IMR-90 (cell line): ENCODE data around the gene LLGL2. TPM values are rescaled to one million over a fixed set of nuclear protein-coding genes. Genes with fewer than 3 reads are reported as not detected.
A peak's percentile ranks its signal among the peaks of the same experiment; 100 is the strongest.

ENCODE experiments used
- ATAC-seq: fragments of 200-7000 bp; cut with Tn5 transposase; 2 replicates; pipeline ENCODE4 v1.9.1; 2020; ENCODE audit warnings: low read depth, mild to moderate bottlenecking, moderate library complexity
- BruUV-seq: library from RNA; stranded (reverse); fragments of 400-500 nt; replicated peaks from 2 replicates; lab custom pipeline; 2021; lab: Mats Ljungman, UMichigan
- CTCF ChIA-PET: fragments of 300-600 bp; formaldehyde crosslinking; extraction: SDS; loops from one replicate; lab custom pipeline; 2021; ENCODE audit warnings: antibody characterized with exemption; lab: Yijun Ruan, JAX
- POLR2A ChIA-PET: fragments of 300-600 bp; sonication (Branson Sonifier 250); formaldehyde crosslinking; loops from one replicate; lab custom pipeline; 2022; ENCODE audit warnings: antibody characterized with exemption; ENCODE audit not compliant: unreplicated experiment; lab: Charles Lee
- DNase-seq: peaks from one replicate; pipeline ENCODE4 v3.0.0; 2013
- H2AFZ ChIP-seq: replicated peaks from 2 replicates; pipeline ENCODE3; 2013; ENCODE audit warnings: low read length, mild to moderate bottlenecking; ENCODE audit not compliant: poor library complexity
- H2AK5ac ChIP-seq: 2 replicates; pipeline ENCODE4 v1.6.1; 2013; ENCODE audit warnings: low read depth, low read length, inconsistent platforms
- H2AK9ac ChIP-seq: replicated peaks from 2 replicates; pipeline ENCODE3; 2013; ENCODE audit warnings: mild to moderate bottlenecking, low read depth, low read length, moderate library complexity; ENCODE audit not compliant: poor library complexity
- H2BK120ac ChIP-seq: 2 replicates; pipeline ENCODE4 v1.6.1; 2013; ENCODE audit warnings: low read depth, low read length, inconsistent platforms
- H2BK15ac ChIP-seq: 3 replicates; pipeline ENCODE4 v1.6.1; 2013; ENCODE audit warnings: low read depth, low read length, inconsistent platforms
- H2BK20ac ChIP-seq: 2 replicates; pipeline ENCODE4 v1.6.1; 2013; ENCODE audit warnings: low read depth, mild to moderate bottlenecking, inconsistent platforms, low read length, moderate library complexity
- H2BK5ac ChIP-seq: 2 replicates; pipeline ENCODE4 v1.6.1; 2013; ENCODE audit warnings: mild to moderate bottlenecking, low read depth, low read length, inconsistent platforms; ENCODE audit not compliant: poor library complexity, severe bottlenecking
- H3K14ac ChIP-seq: replicated peaks from 2 replicates; pipeline ENCODE4 v1.6.1; 2013; ENCODE audit warnings: low read depth, low read length, inconsistent platforms
- H3K18ac ChIP-seq: 2 replicates; pipeline ENCODE4 v1.6.1; 2013; ENCODE audit warnings: low read depth, low read length, control low read depth
- H3K23ac ChIP-seq: 2 replicates; pipeline ENCODE4 v1.6.1; 2013; ENCODE audit warnings: low read depth, low read length, inconsistent platforms
- H3K27ac ChIP-seq: 2 replicates; pipeline ENCODE4 v1.5.1; 2013; ENCODE audit warnings: mild to moderate bottlenecking, control low read depth, low read length; ENCODE audit not compliant: insufficient read depth
- H3K27me3 ChIP-seq: 2 replicates; pipeline ENCODE4 v1.6.1; 2013; ENCODE audit warnings: low read length; ENCODE audit not compliant: control insufficient read depth, insufficient read depth
- H3K36me3 ChIP-seq: 2 replicates; pipeline ENCODE4 v1.6.1; 2013; ENCODE audit warnings: low read length, mixed read lengths; ENCODE audit not compliant: control insufficient read depth, insufficient read depth
- H3K4ac ChIP-seq: 2 replicates; pipeline ENCODE4 v1.6.1; 2013; ENCODE audit warnings: low read depth, low read length, inconsistent platforms
- H3K4me1 ChIP-seq: 2 replicates; pipeline ENCODE4 v1.6.1; 2013; ENCODE audit warnings: low read length, mixed read lengths; ENCODE audit not compliant: control insufficient read depth, insufficient read depth
- H3K4me2 ChIP-seq: 2 replicates; pipeline ENCODE4 v1.6.1; 2013; ENCODE audit warnings: low read depth, mild to moderate bottlenecking, control low read depth, low read length, moderate library complexity
- H3K4me3 ChIP-seq: 2 replicates; pipeline ENCODE4 v1.5.1; 2013; ENCODE audit warnings: low read depth, mild to moderate bottlenecking, control low read depth, low read length, moderate library complexity; ENCODE audit not compliant: insufficient read depth
- H3K56ac ChIP-seq: 2 replicates; pipeline ENCODE4 v1.6.1; 2013; ENCODE audit warnings: low read length, inconsistent platforms; ENCODE audit not compliant: insufficient read depth; ENCODE audit errors: extremely low read depth
- H3K79me1 ChIP-seq, 2 experiments: 2 replicates each; pipeline ENCODE4 v1.6.1; 2013; ENCODE audit warnings: low read length in 2 of 2, inconsistent platforms in 1 of 2, low read depth in 1 of 2
- H3K9ac ChIP-seq: 2 replicates; pipeline ENCODE4 v1.6.1; 2013; ENCODE audit warnings: low read depth, low read length, control low read depth
- H3K9me1 ChIP-seq: 2 replicates; pipeline ENCODE4 v1.6.1; 2013; ENCODE audit warnings: low read length, inconsistent platforms; ENCODE audit not compliant: insufficient read depth
- H3K9me3 ChIP-seq: 2 replicates; pipeline ENCODE4 v1.6.1; 2013; ENCODE audit warnings: low read length; ENCODE audit not compliant: control insufficient read depth, insufficient read depth
- H4K20me1 ChIP-seq: 2 replicates; pipeline ENCODE4 v1.6.1; 2013; ENCODE audit warnings: low read length, inconsistent platforms; ENCODE audit not compliant: insufficient read depth
- H4K5ac ChIP-seq: 2 replicates; pipeline ENCODE4 v1.6.1; 2013; ENCODE audit warnings: mild to moderate bottlenecking, low read depth, low read length, control low read depth
- H4K8ac ChIP-seq, 2 experiments: 2 replicates each; pipeline ENCODE4 v1.6.1; 2013; ENCODE audit warnings: low read depth in 2 of 2, low read length in 2 of 2, control low read depth in 1 of 2, inconsistent platforms in 1 of 2
- H4K91ac ChIP-seq: 2 replicates; pipeline ENCODE4 v1.6.1; 2013; ENCODE audit warnings: low read depth, low read length, inconsistent platforms; ENCODE audit not compliant: insufficient read depth
- BHLHE40 ChIP-seq: fragments of 150-350 bp; IDR thresholded peaks from 2 replicates; pipeline ENCODE4 v1.6.1; 2016; ENCODE audit warnings: mild to moderate bottlenecking, low read depth, low read length
- CEBPB ChIP-seq: IDR thresholded peaks from 2 replicates; pipeline ENCODE4 v1.6.1; 2012; ENCODE audit warnings: low read depth, low read length, improper control_type of control experiment
- CHD1 ChIP-seq: IDR thresholded peaks from 2 replicates; pipeline ENCODE4 v1.6.1; 2012; ENCODE audit warnings: low read depth, low read length, improper control_type of control experiment
- CTCF ChIP-seq: conservative IDR thresholded peaks from 2 replicates; pipeline ENCODE4 v1.5.1; 2012; ENCODE audit warnings: mild to moderate bottlenecking, low read depth, low read length, improper control_type of control experiment
- FOS ChIP-seq: fragments of 150-350 bp; IDR thresholded peaks from 2 replicates; pipeline ENCODE4 v1.6.1; 2016; ENCODE audit warnings: low read depth, low read length
- MAFK ChIP-seq: IDR thresholded peaks from 2 replicates; pipeline ENCODE4 v1.6.1; 2012; ENCODE audit warnings: low read depth, low read length, improper control_type of control experiment
- MAZ ChIP-seq: IDR thresholded peaks from 2 replicates; pipeline ENCODE4 v1.6.1; 2012; ENCODE audit warnings: low read depth, mild to moderate bottlenecking, low read length, improper control_type of control experiment, moderate library complexity, borderline replicate concordance
- MXI1 ChIP-seq: IDR thresholded peaks from 2 replicates; pipeline ENCODE4 v1.6.1; 2012; ENCODE audit warnings: low read depth, mild to moderate bottlenecking, low read length, moderate library complexity, borderline replicate concordance
- NFE2L2 ChIP-seq: fragments of 150-350 bp; IDR thresholded peaks from 2 replicates; pipeline ENCODE4 v1.6.1; 2016; ENCODE audit warnings: low read depth, mild to moderate bottlenecking, low read length
- POLR2A ChIP-seq: IDR thresholded peaks from 2 replicates; pipeline ENCODE4 v1.6.1; 2012; ENCODE audit warnings: mild to moderate bottlenecking, low read depth, low read length
- RAD21 ChIP-seq: IDR thresholded peaks from 2 replicates; pipeline ENCODE4 v1.6.1; 2012; ENCODE audit warnings: low read length, improper control_type of control experiment
- RCOR1 ChIP-seq: IDR thresholded peaks from 2 replicates; pipeline ENCODE4 v1.6.1; 2012; ENCODE audit warnings: mild to moderate bottlenecking, low read length, improper control_type of control experiment; ENCODE audit not compliant: insufficient replicate concordance
- RFX5 ChIP-seq: IDR thresholded peaks from 2 replicates; pipeline ENCODE4 v1.8.0; 2012; ENCODE audit warnings: low read depth, mild to moderate bottlenecking, low read length, moderate library complexity
- SMC3 ChIP-seq: fragments of 150-350 bp; IDR thresholded peaks from 2 replicates; pipeline ENCODE4 v1.6.1; 2016; ENCODE audit warnings: low read depth, mild to moderate bottlenecking, antibody characterized with exemption, low read length, moderate library complexity
- USF2 ChIP-seq: fragments of 150-350 bp; IDR thresholded peaks from 2 replicates; pipeline ENCODE4 v1.6.1; 2017; ENCODE audit warnings: mild to moderate bottlenecking, antibody characterized with exemption, low read length, low read depth
- WGBS, 2 experiments: methylation state at CpG; one replicate each; pipeline versions ENCODE4 v1.1.5 to v1.1.7; 2013; ENCODE audit warnings: missing lambda C conversion rate in 2 of 2; ENCODE audit not compliant: insufficient read length in 1 of 2; ENCODE audit errors: extremely low coverage in 2 of 2; 5-methylcytosine and 5-hydroxymethylcytosine counted together
- dilution Hi-C: fragments of 300-500 bp; cut with HindIII; formaldehyde crosslinking; loops from one replicate; pipeline ENCODE4 v1.14.3; 2018; ENCODE audit warnings: low sequenced_read_pairs; ENCODE audit not compliant: unreplicated experiment
- in situ Hi-C: fragments of 300-500 bp; cut with MboI; formaldehyde crosslinking; loops from 3 replicates; pipeline ENCODE4 v1.14.3; 2019; ENCODE audit warnings: low sequenced_read_pairs, inconsistent platforms, mixed read lengths
- intact Hi-C: fragments of 100-400 bp; cut with micrococcal nuclease; formaldehyde crosslinking; loops from 2 replicates; pipeline ENCODE4 v1.10.0; 2022
- polyA plus RNA-seq, 3 experiments: library from polyadenylated mRNA; depleted of rRNA; stranded (reverse); fragments of >200 nt; gene quantifications; 2 replicates each; pipeline ENCODE4 v1.2.3, GENCODE V29; 2012; ENCODE audit warnings: low replicate concordance in 1 of 3
- total RNA-seq: library from RNA; depleted of rRNA; stranded (reverse); fragments of >200 nt; gene quantifications from 2 replicates; pipeline ENCODE4 v1.2.3, GENCODE V29; 2012

Gene LLGL2
- total and polyA plus RNA-seq, 2 of the 4 experiments (the other 2 are of a cell fraction), result 0.54 to 0.72 TPM

DNA sequence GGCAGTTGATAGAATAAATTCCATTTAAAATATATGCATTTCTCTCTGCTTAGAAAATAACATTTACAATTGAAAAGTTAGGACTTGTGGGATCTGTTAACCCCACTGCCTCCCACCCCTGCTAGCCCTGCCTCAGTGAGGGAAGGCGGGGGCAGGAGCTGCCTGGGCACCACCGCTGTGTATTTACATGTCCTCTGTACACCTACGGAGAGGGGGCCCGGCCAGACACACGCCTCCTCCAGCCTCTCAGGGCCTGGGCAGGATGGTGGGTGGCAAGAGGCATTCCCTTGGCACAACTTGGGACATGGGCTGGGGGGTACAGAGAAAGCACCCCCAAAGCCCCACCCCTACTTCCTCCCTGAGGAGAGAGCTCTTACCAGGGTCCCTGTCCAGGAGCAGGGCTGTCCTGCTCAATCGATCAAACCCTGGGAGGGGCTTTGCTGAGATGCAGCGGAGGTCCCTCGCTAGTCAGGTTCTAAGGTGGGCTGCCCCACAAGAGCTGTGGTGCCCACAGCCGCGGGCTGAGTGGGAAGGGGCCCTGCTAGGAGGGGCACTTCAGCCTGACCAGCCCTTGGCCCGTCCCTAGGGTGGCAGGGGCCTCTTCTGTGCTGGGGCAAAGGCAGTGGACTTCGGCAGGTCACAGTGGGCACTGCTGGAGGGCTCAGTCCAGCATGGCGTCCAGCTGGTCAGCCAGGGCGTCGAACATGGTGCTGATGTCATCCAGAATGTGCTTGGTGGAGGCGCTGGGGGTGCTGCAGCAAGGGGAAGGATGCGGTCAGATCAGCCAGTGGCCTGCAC, 24.9 kb upstream of the LLGL2 start:
- WGBS, 2 experiments, result 79% methylated on average over 4 of the region's 17 CpGs; no CpG with 5 or more reads in 1 of the 2 experiments
- Histone ChIP-seq H3K79me1 (no peaks in the 10 kb centered on the region), H2AFZ (no peak overlapping the region), H3K56ac (no peak overlapping the region), H2AK9ac (no peak overlapping the region), H3K4ac (no peak overlapping the region), H3K27me3 (no peaks in the 10 kb centered on the region), H2BK20ac (no peak overlapping the region), H3K18ac (no peak overlapping the region), H2BK15ac (no peak overlapping the region), H3K36me3 (peaks cover 41% of the 10 kb centered on the region), H3K4me1 (no peaks in the 10 kb centered on the region), H4K8ac (no peak overlapping the region), H2AK5ac (no peak overlapping the region), H4K20me1 (no peaks in the 10 kb centered on the region), H3K4me3 (no peak overlapping the region), H3K9me1 (no peaks in the 10 kb centered on the region), H3K23ac (no peak overlapping the region), H3K9ac (no peak overlapping the region), H4K5ac (no peak overlapping the region), H2BK5ac (no peak overlapping the region), H3K4me2 (no peak overlapping the region), H4K91ac (no peak overlapping the region), H2BK120ac (no peak overlapping the region), H3K9me3 (no peaks in the 10 kb centered on the region), H3K14ac (no peak overlapping the region), H3K27ac (no peak overlapping the region)
- ChIA-PET POLR2A (interaction anchor here (0.5 kb wide), 1 partner anchor 15 kb away, joined by 3 read pairs; no protein-coding TSS in a partner anchor), CTCF (no interaction called here)
- dilution Hi-C loops, result no loop called here
- TSS peak; percentile 80 for BruUV-seq
- intact Hi-C loops, result no loop called here
- in situ Hi-C loops, result no loop called here
- no peak for TF ChIP-seq NFE2L2
- no peak for TF ChIP-seq MAZ
- TF ChIP-seq CHD1, result no peak
- no peak for TF ChIP-seq RFX5
- TF ChIP-seq RAD21, result no peak
- no peak for TF ChIP-seq MAFK
- no peak for TF ChIP-seq POLR2A
- no peak for TF ChIP-seq BHLHE40
- TF ChIP-seq CEBPB, result no peak
- TF ChIP-seq SMC3, result no peak
- no peak for TF ChIP-seq USF2
- no peak for TF ChIP-seq RCOR1
- TF ChIP-seq MXI1, result no peak
- TF ChIP-seq CTCF, result no peak
- TF ChIP-seq FOS, result no peak
- DNase-seq (no peak), ATAC-seq (no peak)
